DND-41 (cell line): ENCODE results near the gene CCL17.

Source experiments
- ATAC-seq: fragments of 200-7000 bp; cut with Tn5 transposase; 3 replicates; pipeline ENCODE4 v1.9.1; 2021; ENCODE audit warnings: low read depth; ENCODE audit not compliant: insufficient read depth
- DNase-seq: peaks from one replicate; pipeline ENCODE4 v3.0.0-alpha.2; 2020
- H2AFZ ChIP-seq: 2 replicates; pipeline ENCODE4 v1.6.0; 2012; ENCODE audit warnings: low read depth, low read length
- H3K27ac ChIP-seq: 2 replicates; pipeline ENCODE4 v1.5.1; 2012; ENCODE audit warnings: low read length, inconsistent platforms
- H3K27me3 ChIP-seq: fragments of 200-600 bp; sonication (generic); 2 replicates; pipeline ENCODE4 v1.6.0; 2012; ENCODE audit warnings: low read length, mild to moderate bottlenecking, inconsistent platforms; ENCODE audit not compliant: insufficient read depth, poor library complexity
- H3K36me3 ChIP-seq: 2 replicates; pipeline ENCODE4 v1.5.1; 2012; ENCODE audit warnings: low read length, inconsistent platforms; ENCODE audit not compliant: insufficient read depth
- H3K4me1 ChIP-seq: 2 replicates; pipeline ENCODE4 v1.5.1; 2012; ENCODE audit warnings: mild to moderate bottlenecking, low read length; ENCODE audit not compliant: insufficient read depth
- H3K4me2 ChIP-seq: 2 replicates; pipeline ENCODE4 v1.6.0; 2012; ENCODE audit warnings: mild to moderate bottlenecking, moderate library complexity, low read length, inconsistent platforms; ENCODE audit not compliant: insufficient read depth
- H3K4me3 ChIP-seq, 2 experiments: fragments of 200-600 bp in 1 of 2; shearing (Covaris generic) in 1 of 2; 2 replicates each; pipeline ENCODE4 v1.5.1; 2012 to 2016; ENCODE audit warnings: inconsistent platforms in 2 of 2, low read length in 2 of 2, mild to moderate bottlenecking in 2 of 2, low read depth in 1 of 2, moderate library complexity in 1 of 2
- H3K79me2 ChIP-seq: 2 replicates; pipeline ENCODE4 v1.6.0; 2012; ENCODE audit warnings: low read length, inconsistent platforms; ENCODE audit not compliant: insufficient read depth
- H3K9ac ChIP-seq: 2 replicates; pipeline ENCODE4 v1.6.0; 2012; ENCODE audit warnings: low read depth, mild to moderate bottlenecking, inconsistent platforms, low read length, moderate library complexity
- H3K9me3 ChIP-seq: 2 replicates; pipeline ENCODE4 v1.5.1; 2012; ENCODE audit warnings: low read length, moderate library complexity, mild to moderate bottlenecking, inconsistent platforms; ENCODE audit not compliant: insufficient read depth, severe bottlenecking
- H4K20me1 ChIP-seq: 2 replicates; pipeline ENCODE4 v1.6.0; 2012; ENCODE audit warnings: low read length; ENCODE audit not compliant: insufficient read depth
- EZH2 ChIP-seq: IDR thresholded peaks from 3 replicates; pipeline ENCODE4 v1.6.1; 2012; ENCODE audit warnings: borderline replicate concordance, low read depth, mild to moderate bottlenecking, moderate library complexity, low read length, inconsistent platforms; ENCODE audit not compliant: severe bottlenecking
- TF ChIP-seq, protein P1 (sequence below): IDR thresholded peaks from 2 replicates; pipeline ENCODE4 v1.5.1; 2012; ENCODE audit warnings: borderline replicate concordance, low read length, moderate library complexity, mild to moderate bottlenecking; ENCODE audit not compliant: poor library complexity, severe bottlenecking; ENCODE audit errors: extremely low read depth

Gene CCL17

GRCh38 chr16:57380671-57381462 is 23.7 kb upstream of the CCL17 start:
- Histone ChIP-seq H3K79me2 (no peaks in the 10 kb centered on the region), H4K20me1 (no peaks in the 10 kb centered on the region), H3K4me3 (no peak overlapping the region), H3K4me2 (no peak overlapping the region), H3K4me1 (no peaks in the 10 kb centered on the region), H3K27ac (no peak overlapping the region), H2AFZ (no peak overlapping the region), H3K36me3 (no peaks in the 10 kb centered on the region), H3K27me3 (no peaks in the 10 kb centered on the region), H3K9me3 (no peaks in the 10 kb centered on the region), H3K9ac (no peak overlapping the region)
- ATAC-seq, result 0 out of 3 replicates have a peak, but pooled peaks have one; percentile 35
- peak; percentile 15 for DNase-seq
- TF ChIP-seq, protein P1, sequence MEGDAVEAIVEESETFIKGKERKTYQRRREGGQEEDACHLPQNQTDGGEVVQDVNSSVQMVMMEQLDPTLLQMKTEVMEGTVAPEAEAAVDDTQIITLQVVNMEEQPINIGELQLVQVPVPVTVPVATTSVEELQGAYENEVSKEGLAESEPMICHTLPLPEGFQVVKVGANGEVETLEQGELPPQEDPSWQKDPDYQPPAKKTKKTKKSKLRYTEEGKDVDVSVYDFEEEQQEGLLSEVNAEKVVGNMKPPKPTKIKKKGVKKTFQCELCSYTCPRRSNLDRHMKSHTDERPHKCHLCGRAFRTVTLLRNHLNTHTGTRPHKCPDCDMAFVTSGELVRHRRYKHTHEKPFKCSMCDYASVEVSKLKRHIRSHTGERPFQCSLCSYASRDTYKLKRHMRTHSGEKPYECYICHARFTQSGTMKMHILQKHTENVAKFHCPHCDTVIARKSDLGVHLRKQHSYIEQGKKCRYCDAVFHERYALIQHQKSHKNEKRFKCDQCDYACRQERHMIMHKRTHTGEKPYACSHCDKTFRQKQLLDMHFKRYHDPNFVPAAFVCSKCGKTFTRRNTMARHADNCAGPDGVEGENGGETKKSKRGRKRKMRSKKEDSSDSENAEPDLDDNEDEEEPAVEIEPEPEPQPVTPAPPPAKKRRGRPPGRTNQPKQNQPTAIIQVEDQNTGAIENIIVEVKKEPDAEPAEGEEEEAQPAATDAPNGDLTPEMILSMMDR, result no peak
- TF ChIP-seq EZH2, result no peak

- H3K9me3 ChIP-seq, result no peaks in the 10 kb centered on the region
- no peak for ATAC-seq
- no peak for TF ChIP-seq EZH2
- TF ChIP-seq, protein P1, result no peak
- H3K27ac ChIP-seq, result no peak overlapping the region
- H3K4me1 ChIP-seq, result no peaks in the 10 kb centered on the region
- no peaks in the 10 kb centered on the region for H3K36me3 ChIP-seq
- no peak overlapping the region for H3K4me2 ChIP-seq
- H2AFZ ChIP-seq, result no peak overlapping the region
- DNase-seq, result no peak
- H3K79me2 ChIP-seq, result no peaks in the 10 kb centered on the region
- H4K20me1 ChIP-seq, result no peaks in the 10 kb centered on the region
- H3K4me3 ChIP-seq, result no peak overlapping the region
- no peak overlapping the region for H3K9ac ChIP-seq
- no peaks in the 10 kb centered on the region for H3K27me3 ChIP-seq
Measured at GRCh38 chr16:57381791-57382534, 22.6 kb upstream of the CCL17 start.

- Histone ChIP-seq H3K9ac (no peak overlapping the region), H2AFZ (no peak overlapping the region), H3K27ac (no peak overlapping the region), H3K36me3 (no peaks in the 10 kb centered on the region), H3K4me2 (no peak overlapping the region), H3K4me3 (no peak overlapping the region), H3K4me1 (no peaks in the 10 kb centered on the region), H3K27me3 (no peaks in the 10 kb centered on the region), H3K9me3 (no peaks in the 10 kb centered on the region), H4K20me1 (no peaks in the 10 kb centered on the region), H3K79me2 (no peaks in the 10 kb centered on the region)
- no peak for ATAC-seq
- no peak for DNase-seq
- TF ChIP-seq, protein P1, result peak; percentile 33
- no peak for TF ChIP-seq EZH2
Measured at GRCh38 chr16:57382535-57383275, 21.9 kb upstream of the CCL17 start.
